HepG2 (cell line): ENCODE results near the gene TAF1A. TPM values are rescaled to one million over a fixed set of nuclear protein-coding genes. Genes with fewer than 3 reads are reported as not detected.

Source experiments
- ATAC-seq: fragments of 200-7000 bp; cut with Tn5 transposase; 3 replicates; pipeline ENCODE4 v1.9.1; 2020; ENCODE audit warnings: mild to moderate bottlenecking, moderate library complexity
- BruUV-seq: library from RNA; stranded (reverse); fragments of 400-500 nt; replicated peaks from 2 replicates; lab custom pipeline; 2021; lab: Mats Ljungman, UMichigan
- CTCF ChIA-PET: fragments of 300-600 bp; formaldehyde crosslinking; extraction: SDS; loops from one replicate; lab custom pipeline; 2021; ENCODE audit warnings: low total read pairs, inconsistent platforms, low intra/inter-chr PET ratio; lab: Yijun Ruan, JAX
- POLR2A ChIA-PET: fragments of 350-600 bp; sonication (Branson Sonifier 250); formaldehyde crosslinking; loops from one replicate; lab custom pipeline; 2020; ENCODE audit warnings: antibody characterized with exemption, inconsistent platforms; lab: Yijun Ruan, JAX
- DNase-seq: peaks from one replicate; pipeline ENCODE4 v3.0.0-alpha.2; 2015; ENCODE audit warnings: low spot score
- FAIRE-seq: peaks from 3 replicates; lab custom pipeline; 2011; peaks lifted over from hg19 to GRCh38; lab: Jason Lieb, UNC
- H2AFZ ChIP-seq: one replicate; pipeline ENCODE4 v1.6.1; 2011; ENCODE audit warnings: low read length, inconsistent platforms
- H3K27ac ChIP-seq: fragments of 300-600 bp; 3 replicates; pipeline ENCODE4 v1.8.0; 2011; ENCODE audit warnings: mixed run types, mild to moderate bottlenecking, mixed read lengths, low read length, inconsistent platforms; ENCODE audit not compliant: insufficient read depth; ENCODE audit errors: extremely low read length
- H3K27me3 ChIP-seq, 2 experiments: fragments of 200-600 bp in 1 of 2; 2 replicates in 1 of 2; 3 replicates in 1 of 2; pipeline versions ENCODE4 v1.6.0 to v1.8.0; 2011; ENCODE audit warnings: low read length in 2 of 2, mild to moderate bottlenecking in 2 of 2, moderate library complexity in 2 of 2, inconsistent platforms in 1 of 2; ENCODE audit not compliant: insufficient read depth in 2 of 2, control insufficient read depth in 1 of 2
- H3K36me3 ChIP-seq, 2 experiments: fragments of 200-600 bp in 1 of 2; replicated peaks in 1 of 2; 2 replicates in 1 of 2; 3 replicates in 1 of 2; pipeline versions ENCODE4 v1.5.1 to v1.8.0; 2011; ENCODE audit warnings: low read length in 2 of 2, inconsistent platforms in 1 of 2; ENCODE audit not compliant: insufficient read depth in 2 of 2, control insufficient read depth in 1 of 2
- H3K4me1 ChIP-seq: 2 replicates; pipeline ENCODE4 v1.5.1; 2012; ENCODE audit warnings: low read length, inconsistent platforms; ENCODE audit not compliant: insufficient read depth
- H3K4me2 ChIP-seq: 2 replicates; pipeline ENCODE4 v1.6.0; 2011; ENCODE audit warnings: low read depth, low read length, inconsistent platforms
- H3K4me3 ChIP-seq, 3 experiments: fragments of 200-600 bp in 1 of 3; sonication (generic), shearing (Covaris generic) in 1 of 3; replicated peaks in 1 of 3; 2 replicates each; pipeline ENCODE4 v1.5.1; 2011 to 2016; ENCODE audit warnings: low read length in 3 of 3, inconsistent platforms in 2 of 3, low read depth in 2 of 3, mild to moderate bottlenecking in 2 of 3, control low read depth in 1 of 3, mixed read lengths in 1 of 3; ENCODE audit not compliant: insufficient read depth in 1 of 3
- H3K79me2 ChIP-seq: one replicate; pipeline ENCODE4 v1.6.1; 2011; ENCODE audit warnings: low read length, inconsistent platforms; ENCODE audit not compliant: insufficient read depth
- H3K9ac ChIP-seq: 2 replicates; pipeline ENCODE4 v1.6.0; 2011; ENCODE audit warnings: mild to moderate bottlenecking, low read depth, low read length, inconsistent platforms; ENCODE audit not compliant: insufficient read depth
- H3K9me3 ChIP-seq: 2 replicates; pipeline ENCODE4 v1.5.1; 2012; ENCODE audit warnings: mild to moderate bottlenecking, low read length
- H4K20me1 ChIP-seq: 2 replicates; pipeline ENCODE4 v1.6.0; 2011; ENCODE audit warnings: inconsistent platforms, mild to moderate bottlenecking, low read length, moderate library complexity; ENCODE audit not compliant: insufficient read depth
- CREB1 ChIP-seq, 2 experiments: fragments of 450-650 bp in 1 of 2; IDR thresholded peaks; 2 replicates each; pipeline ENCODE4 v1.6.1; 2016 to 2017; ENCODE audit warnings: control low read depth in 1 of 2, mild to moderate bottlenecking in 1 of 2, missing compliant biosample characterization in 1 of 2, missing genetic modification characterization in 1 of 2
- HDAC6 ChIP-seq: fragments of 200-600 bp; sonication (generic); IDR thresholded peaks from 2 replicates; pipeline ENCODE4 v1.7.0; 2017; ENCODE audit warnings: mild to moderate bottlenecking, antibody characterized with exemption, low read length, low read depth
- HES4 ChIP-seq: sonication (generic); formaldehyde crosslinking; IDR thresholded peaks from 2 replicates; pipeline ENCODE4 v1.9.0; 2021; ENCODE audit warnings: mild to moderate bottlenecking, missing genetic modification reagents, borderline replicate concordance
- NR2F1 ChIP-seq, 2 experiments: fragments of 450-650 bp in 1 of 2; formaldehyde crosslinking in 1 of 2; IDR thresholded peaks; 2 replicates each; pipeline versions ENCODE4 v1.5.0 to v1.6.1; 2016 to 2020; ENCODE audit warnings: mild to moderate bottlenecking in 1 of 2, missing compliant biosample characterization in 1 of 2, missing genetic modification reagents in 1 of 2, moderate library complexity in 1 of 2
- RBFOX2 ChIP-seq: fragments of 200-400 bp; formaldehyde crosslinking; IDR thresholded peaks from 2 replicates; pipeline ENCODE4 v1.6.1; 2017; ENCODE audit warnings: low read depth, mild to moderate bottlenecking, low read length
- U2AF1 ChIP-seq: fragments of 200-400 bp; formaldehyde crosslinking; optimal IDR thresholded peaks from 2 replicates; pipeline ENCODE3; 2017; ENCODE audit warnings: mild to moderate bottlenecking, low read depth, low read length
- ZC3H4 ChIP-seq: sonication (generic); formaldehyde crosslinking; IDR thresholded peaks from 2 replicates; pipeline ENCODE4 v1.4.0; 2020; ENCODE audit warnings: missing genetic modification reagents, borderline replicate concordance
- ZNF34 ChIP-seq: sonication (generic); formaldehyde crosslinking; IDR thresholded peaks from 2 replicates; pipeline ENCODE4 v1.4.0; 2020; ENCODE audit warnings: mild to moderate bottlenecking, missing genetic modification reagents, borderline replicate concordance
- ZNF670 ChIP-seq: sonication (generic); formaldehyde crosslinking; IDR thresholded peaks from 2 replicates; pipeline ENCODE4 v1.8.0; 2022; ENCODE audit warnings: mild to moderate bottlenecking, missing genetic modification reagents, borderline replicate concordance
- ZNF737 ChIP-seq: sonication (generic); formaldehyde crosslinking; IDR thresholded peaks from 2 replicates; pipeline ENCODE4 v1.5.0; 2020; ENCODE audit warnings: missing genetic modification reagents, mild to moderate bottlenecking, borderline replicate concordance
- ZNF747 ChIP-seq: sonication (generic); formaldehyde crosslinking; IDR thresholded peaks from 2 replicates; pipeline ENCODE4 v1.8.1; 2023; ENCODE audit warnings: missing genetic modification reagents, mild to moderate bottlenecking, borderline replicate concordance
- ZNF788 ChIP-seq: sonication (generic); formaldehyde crosslinking; IDR thresholded peaks from 2 replicates; pipeline ENCODE4 v1.5.0; 2020; ENCODE audit warnings: mild to moderate bottlenecking, missing genetic modification reagents, borderline replicate concordance
- WGBS: methylation state at CpG from one replicate; pipeline ENCODE4 v1.1.6; 2017; ENCODE audit warnings: low lambda C conversion rate; 5-methylcytosine and 5-hydroxymethylcytosine counted together
- in situ Hi-C: cut with HindIII; loops from 2 replicates; pipeline ENCODE4 v1.10.0; 2017; ENCODE audit warnings: low pct_unique_long_range_greater_than_20kb; ENCODE audit not compliant: extremely low pct_ligation_motif_present
- intact Hi-C: fragments of 100-400 bp; cut with micrococcal nuclease; formaldehyde crosslinking; loops from one replicate; pipeline ENCODE4 v1.10.0; 2022; ENCODE audit not compliant: unreplicated experiment
- polyA plus RNA-seq, 8 experiments: library from polyadenylated mRNA; depleted of rRNA in 3 of 8; stranded (reverse) in 7 of 8; unstranded in 1 of 8; fragments of >200 nt; fragmentation: Illumina TruSeq in 4 of 8; extraction: Trizol in 4 of 8; gene quantifications; 2 replicates each; pipeline versions ENCODE4 v1.2.1 to v1.2.3, GENCODE V29; 2011 to 2016; ENCODE audit warnings: low read depth in 4 of 8, missing spikeins in 1 of 8, mixed read lengths in 1 of 8; ENCODE audit not compliant: insufficient read depth in 1 of 8
- total RNA-seq, 5 experiments: library from RNA; depleted of rRNA; stranded (reverse); fragments of >200 nt; fragmentation: Illumina TruSeq; extraction: Trizol; gene quantifications; 2 replicates each; pipeline ENCODE4 v1.2.3, GENCODE V29; 2016; ENCODE audit warnings: low read depth in 1 of 5
- TF ChIP-seq, protein P1 (sequence below): sonication (generic); formaldehyde crosslinking; IDR thresholded peaks from 2 replicates; pipeline ENCODE4 v1.4.0; 2020; ENCODE audit warnings: low read depth, missing genetic modification reagents
- TF ChIP-seq, protein P2 (sequence below): IDR thresholded peaks from 2 replicates; pipeline ENCODE4 v1.6.1; 2012; ENCODE audit warnings: inconsistent platforms
- TF ChIP-seq, protein P3 (sequence below): sonication (generic); formaldehyde crosslinking; IDR thresholded peaks from 2 replicates; pipeline ENCODE4 v1.8.1; 2023; ENCODE audit warnings: mild to moderate bottlenecking, missing genetic modification reagents, borderline replicate concordance
- TF ChIP-seq, protein P4 (sequence below): sonication (generic); formaldehyde crosslinking; IDR thresholded peaks from 2 replicates; pipeline ENCODE4 v1.4.0; 2020; ENCODE audit warnings: missing genetic modification reagents

The TAF1A gene
- total and polyA plus RNA-seq, 2 of the 13 experiments (the other 11 are each of a cell fraction or from before 2014, with no cell fraction given), result 3.3 to 10.7 TPM

DNA sequence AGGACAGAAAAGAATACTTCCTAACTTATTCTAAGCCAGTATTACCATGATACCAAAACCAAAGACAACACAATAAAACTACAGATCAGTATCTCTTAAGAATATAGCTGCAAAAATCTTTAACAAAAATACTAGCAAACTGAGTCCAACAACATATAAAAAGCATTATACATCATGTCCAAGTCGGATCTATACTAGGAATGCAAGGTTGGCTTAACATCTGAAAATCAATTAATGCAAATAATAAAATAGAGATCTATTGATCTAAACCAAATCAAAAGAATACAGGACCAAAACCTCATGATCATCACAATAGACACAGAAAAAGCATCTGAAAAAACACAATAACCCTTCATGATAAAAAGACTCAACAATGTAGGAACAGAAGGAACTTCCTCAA lies 18.9 kb downstream of the TAF1A start:
- no peak for FAIRE-seq

More for the DNA sequence above, 18.9 kb downstream of the TAF1A start:
- ATAC-seq (no peak), DNase-seq (no peak)
- Histone ChIP-seq H3K4me1 (no peaks in the 10 kb centered on the region), H4K20me1 (no peaks in the 10 kb centered on the region), H3K4me2 (no peak overlapping the region), H3K36me3 (peaks cover 8 to 47% of the 10 kb centered on the region in 2 experiments; a peak in 4 of 5 replicates), H3K79me2 (no peaks in the 10 kb centered on the region), H3K27ac (no peak overlapping the region), H2AFZ (no peak overlapping the region), H3K27me3 (no peaks in the 10 kb centered on the region), H3K9me3 (no peaks in the 10 kb centered on the region), H3K4me3 (no peak overlapping the region), H3K9ac (no peak overlapping the region)
- POLR2A ChIA-PET, result no interaction called here
- BruUV-seq, result no TSS peak
- intact Hi-C loops (no loop called here), in situ Hi-C loops (no loop called here)
- TF ChIP-seq ZNF34 (CRISPR knock-in tag) (no peak), ZNF670 (CRISPR knock-in tag) (no peak), CREB1 (IDR thresholded peaks at IDR 0.05) (no peak), CREB1 (CRISPR knock-in tag; IDR thresholded peaks at IDR 0.05) (no peak), ZNF737 (CRISPR knock-in tag) (no peak), HDAC6 (no peak), ZNF788 (CRISPR knock-in tag) (no peak), RBFOX2 (no peak), ZNF747 (no peak), ZC3H4 (CRISPR knock-in tag) (no peak), U2AF1 (no peak), HES4 (CRISPR knock-in tag) (no peak), NR2F1 (CRISPR knock-in tag; IDR thresholded peaks at IDR 0.05) (no peak)
- TF ChIP-seq, protein P1, sequence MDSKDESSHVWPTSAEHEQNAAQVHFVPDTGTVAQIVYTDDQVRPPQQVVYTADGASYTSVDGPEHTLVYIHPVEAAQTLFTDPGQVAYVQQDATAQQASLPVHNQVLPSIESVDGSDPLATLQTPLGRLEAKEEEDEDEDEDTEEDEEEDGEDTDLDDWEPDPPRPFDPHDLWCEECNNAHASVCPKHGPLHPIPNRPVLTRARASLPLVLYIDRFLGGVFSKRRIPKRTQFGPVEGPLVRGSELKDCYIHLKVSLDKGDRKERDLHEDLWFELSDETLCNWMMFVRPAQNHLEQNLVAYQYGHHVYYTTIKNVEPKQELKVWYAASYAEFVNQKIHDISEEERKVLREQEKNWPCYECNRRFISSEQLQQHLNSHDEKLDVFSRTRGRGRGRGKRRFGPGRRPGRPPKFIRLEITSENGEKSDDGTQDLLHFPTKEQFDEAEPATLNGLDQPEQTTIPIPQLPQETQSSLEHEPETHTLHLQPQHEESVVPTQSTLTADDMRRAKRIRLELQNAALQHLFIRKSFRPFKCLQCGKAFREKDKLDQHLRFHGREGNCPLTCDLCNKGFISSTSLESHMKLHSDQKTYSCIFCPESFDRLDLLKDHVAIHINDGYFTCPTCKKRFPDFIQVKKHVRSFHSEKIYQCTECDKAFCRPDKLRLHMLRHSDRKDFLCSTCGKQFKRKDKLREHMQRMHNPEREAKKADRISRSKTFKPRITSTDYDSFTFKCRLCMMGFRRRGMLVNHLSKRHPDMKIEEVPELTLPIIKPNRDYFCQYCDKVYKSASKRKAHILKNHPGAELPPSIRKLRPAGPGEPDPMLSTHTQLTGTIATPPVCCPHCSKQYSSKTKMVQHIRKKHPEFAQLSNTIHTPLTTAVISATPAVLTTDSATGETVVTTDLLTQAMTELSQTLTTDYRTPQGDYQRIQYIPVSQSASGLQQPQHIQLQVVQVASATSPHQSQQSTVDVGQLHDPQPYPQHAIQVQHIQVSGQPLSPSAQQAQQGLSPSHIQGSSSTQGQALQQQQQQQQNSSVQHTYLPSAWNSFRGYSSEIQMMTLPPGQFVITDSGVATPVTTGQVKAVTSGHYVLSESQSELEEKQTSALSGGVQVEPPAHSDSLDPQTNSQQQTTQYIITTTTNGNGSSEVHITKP, result no peak
- TF ChIP-seq, protein P2, sequence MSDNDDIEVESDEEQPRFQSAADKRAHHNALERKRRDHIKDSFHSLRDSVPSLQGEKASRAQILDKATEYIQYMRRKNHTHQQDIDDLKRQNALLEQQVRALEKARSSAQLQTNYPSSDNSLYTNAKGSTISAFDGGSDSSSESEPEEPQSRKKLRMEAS, result no peak
- TF ChIP-seq, protein P3, sequence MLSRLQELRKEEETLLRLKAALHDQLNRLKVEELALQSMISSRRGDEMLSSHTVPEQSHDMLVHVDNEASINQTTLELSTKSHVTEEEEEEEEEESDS (CRISPR knock-in tag), result no peak
- TF ChIP-seq, protein P4, sequence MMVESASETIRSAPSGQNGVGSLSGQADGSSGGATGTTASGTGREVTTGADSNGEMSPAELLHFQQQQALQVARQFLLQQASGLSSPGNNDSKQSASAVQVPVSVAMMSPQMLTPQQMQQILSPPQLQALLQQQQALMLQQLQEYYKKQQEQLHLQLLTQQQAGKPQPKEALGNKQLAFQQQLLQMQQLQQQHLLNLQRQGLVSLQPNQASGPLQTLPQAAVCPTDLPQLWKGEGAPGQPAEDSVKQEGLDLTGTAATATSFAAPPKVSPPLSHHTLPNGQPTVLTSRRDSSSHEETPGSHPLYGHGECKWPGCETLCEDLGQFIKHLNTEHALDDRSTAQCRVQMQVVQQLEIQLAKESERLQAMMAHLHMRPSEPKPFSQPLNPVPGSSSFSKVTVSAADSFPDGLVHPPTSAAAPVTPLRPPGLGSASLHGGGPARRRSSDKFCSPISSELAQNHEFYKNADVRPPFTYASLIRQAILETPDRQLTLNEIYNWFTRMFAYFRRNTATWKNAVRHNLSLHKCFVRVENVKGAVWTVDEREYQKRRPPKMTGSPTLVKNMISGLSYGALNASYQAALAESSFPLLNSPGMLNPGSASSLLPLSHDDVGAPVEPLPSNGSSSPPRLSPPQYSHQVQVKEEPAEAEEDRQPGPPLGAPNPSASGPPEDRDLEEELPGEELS (CRISPR knock-in tag), result no peak
- 94% methylated on average over 1 of the region's 1 CpG for WGBS
- CTCF ChIA-PET, result no interaction called here
